Activated T-helper 2 cell treated with anti-CD3 and anti-CD28 coated beads, Interferon-gamma antibody, Interleukin-2, Interleukin-4, amounts not matched to agents 10 μg/mL and 5 μg/mL and 100 μg/mL, durations not matched to agents 14 hours and 24 hours and 36 hours (primary cell): ENCODE results near the gene CYP21A2. TPM values are rescaled to one million over a fixed set of nuclear protein-coding genes. Genes with fewer than 3 reads are reported as not detected.

ENCODE experiments used
- DNase-seq: peaks from one replicate; pipeline ENCODE4 v3.0.0; 2021; ENCODE audit warnings: low spot score
- H3K27ac Mint-ChIP-seq: one replicate; pipeline ENCODE4 v1.8.0; 2021; ENCODE audit warnings: mixed read lengths
- H3K27me3 Mint-ChIP-seq: one replicate; pipeline ENCODE4 v1.8.0; 2021; ENCODE audit warnings: low read depth, mixed read lengths
- H3K36me3 Mint-ChIP-seq: one replicate; pipeline ENCODE4 v1.8.0; 2021; ENCODE audit warnings: low read depth, mixed read lengths
- H3K4me1 Mint-ChIP-seq: one replicate; pipeline ENCODE4 v1.8.0; 2021; ENCODE audit warnings: low read depth, mixed read lengths
- H3K4me3 Mint-ChIP-seq: one replicate; pipeline ENCODE4 v1.8.0; 2021; ENCODE audit warnings: low read depth, mild to moderate bottlenecking, moderate library complexity, mixed read lengths
- H3K9me3 Mint-ChIP-seq: one replicate; pipeline ENCODE4 v1.8.0; 2021; ENCODE audit warnings: mixed read lengths
- intact Hi-C: fragments of 100-400 bp; cut with micrococcal nuclease; formaldehyde crosslinking; loops from one replicate; pipeline ENCODE4 v1.15.1; 2023
- total RNA-seq: library from RNA; stranded (reverse); gene quantifications from 2 replicates; pipeline ENCODE4 v1.2.3, GENCODE V29; 2022

Gene CYP21A2
- total RNA-seq, 1 donor from 2014 or later = 0.25 TPM

- H3K4me1 Mint-ChIP-seq = peaks cover 10% of the 10 kb centered on the region
- intact Hi-C loops = no loop called here
- no peak overlapping the region for H3K4me3 Mint-ChIP-seq
- H3K27ac Mint-ChIP-seq = no peak overlapping the region
- no peak for DNase-seq
- H3K9me3 Mint-ChIP-seq = no peaks in the 10 kb centered on the region
- H3K27me3 Mint-ChIP-seq = peaks cover 54% of the 10 kb centered on the region
- no peaks in the 10 kb centered on the region for H3K36me3 Mint-ChIP-seq
Measured at GRCh38 chr6:32083812-32084768, 45.9 kb downstream of the CYP21A2 start.

GRCh38 chr6:32084780-32085179 is 46.6 kb downstream of the CYP21A2 start:
- Mint-ChIP-seq H3K9me3 (no peaks in the 10 kb centered on the region), H3K27me3 (peaks cover 61% of the 10 kb centered on the region), H3K36me3 (no peaks in the 10 kb centered on the region), H3K27ac (no peak overlapping the region), H3K4me3 (no peak overlapping the region), H3K4me1 (peaks cover 10% of the 10 kb centered on the region)
- intact Hi-C loops = no loop called here
- no peak for DNase-seq

DNA sequence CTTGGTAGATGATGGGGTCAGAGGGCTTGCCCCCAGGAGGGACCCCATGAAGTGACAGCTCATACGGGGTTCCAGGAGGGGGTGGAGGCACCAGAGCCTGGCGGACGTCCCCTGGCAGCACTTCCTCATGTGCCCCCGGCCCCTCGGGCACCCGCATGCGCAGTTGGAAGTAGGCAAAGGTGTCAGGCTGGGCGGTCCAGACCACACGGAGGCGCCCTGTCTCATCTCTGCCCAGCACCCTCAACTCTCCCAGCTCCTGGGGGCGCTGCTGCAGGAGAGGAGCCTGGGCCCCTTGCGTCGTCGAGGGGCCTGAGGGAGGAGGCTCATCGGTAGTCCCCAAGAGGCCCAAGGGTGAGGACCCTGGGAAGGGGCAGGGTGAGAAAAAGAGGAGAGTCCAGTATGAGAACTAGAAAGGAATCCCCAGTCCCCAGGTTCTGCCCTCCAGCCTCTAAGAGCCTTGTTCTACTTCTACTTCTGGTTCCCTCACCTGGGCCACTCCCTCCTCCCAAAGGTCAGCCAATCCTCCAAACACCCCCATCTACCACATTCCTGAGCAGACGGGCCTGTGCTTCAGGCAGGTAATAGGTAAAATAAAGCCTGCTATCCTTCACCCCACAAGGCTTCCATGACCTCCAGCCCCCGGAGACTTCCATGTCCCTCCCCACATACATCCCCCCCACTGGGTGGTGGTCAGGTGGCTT is 47.7 kb downstream of the CYP21A2 start:
- Mint-ChIP-seq H3K27me3 (peaks cover 61% of the 10 kb centered on the region), H3K27ac (no peak overlapping the region), H3K4me1 (peaks cover 10% of the 10 kb centered on the region), H3K4me3 (no peak overlapping the region), H3K36me3 (no peaks in the 10 kb centered on the region), H3K9me3 (no peaks in the 10 kb centered on the region)
- no peak for DNase-seq
- intact Hi-C loops = loop anchor here (2.0 kb wide), 1 partner anchor 69 kb away; the partner anchor contains the start of gene PPT2

DNA sequence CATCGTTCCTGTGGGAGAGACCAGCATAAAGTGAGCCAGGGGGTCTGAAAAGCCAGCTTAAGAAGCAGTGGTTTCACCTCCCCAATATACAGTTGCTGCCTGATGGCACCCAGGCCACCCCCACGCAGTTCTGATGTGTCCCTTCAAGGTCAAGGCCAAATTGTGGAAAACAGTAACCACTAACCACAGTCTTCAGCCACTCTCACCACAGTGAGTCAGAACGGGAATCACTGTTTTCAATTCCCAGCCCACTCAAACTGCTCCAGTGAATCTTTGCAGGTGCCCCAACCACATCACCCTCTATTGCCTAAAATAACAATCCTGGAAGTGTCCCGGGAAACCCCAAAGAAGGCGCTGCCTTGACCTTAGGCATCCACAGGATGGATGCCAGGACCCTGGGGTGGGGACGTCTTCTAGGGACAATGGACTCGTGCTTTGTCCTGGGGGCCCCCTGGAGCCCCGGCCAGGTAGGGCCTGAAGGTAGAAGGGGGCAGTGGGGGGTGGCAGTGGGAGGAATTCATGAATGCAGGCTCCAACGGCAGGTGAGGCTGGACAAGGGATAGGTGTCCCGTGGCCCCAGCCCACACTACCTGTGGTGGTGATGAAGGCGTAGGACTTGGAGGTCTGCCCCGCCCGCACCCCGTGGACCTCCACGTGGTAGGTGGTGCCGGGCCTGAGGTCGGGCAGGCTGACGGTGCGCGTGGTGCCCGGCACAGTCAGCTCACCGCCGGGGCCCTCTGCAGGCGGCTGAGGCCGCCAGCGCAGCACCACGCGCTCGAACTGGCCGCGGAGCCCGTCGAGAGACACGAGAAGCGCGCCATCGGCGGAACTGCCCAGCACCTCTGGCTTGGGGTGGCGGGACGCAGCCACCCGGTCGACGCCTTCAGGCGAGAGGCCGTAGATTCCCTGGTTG is 48.7 kb downstream of the CYP21A2 start:
- H3K4me1 Mint-ChIP-seq = peaks cover 10% of the 10 kb centered on the region
- intact Hi-C loops = loop anchor here (2.0 kb wide), 1 partner anchor 68 kb away; the partner anchor contains the start of gene PPT2
- H3K27me3 Mint-ChIP-seq = peaks cover 62% of the 10 kb centered on the region
- H3K4me3 Mint-ChIP-seq = no peak overlapping the region
- H3K9me3 Mint-ChIP-seq = no peaks in the 10 kb centered on the region
- no peaks in the 10 kb centered on the region for H3K36me3 Mint-ChIP-seq
- no peak overlapping the region for H3K27ac Mint-ChIP-seq
- no peak for DNase-seq

GRCh38 chr6:32087574-32088486 is 49.6 kb downstream of the CYP21A2 start:
- no peak overlapping the region for H3K27ac Mint-ChIP-seq
- no peaks in the 10 kb centered on the region for H3K9me3 Mint-ChIP-seq
- peaks cover 10% of the 10 kb centered on the region for H3K4me1 Mint-ChIP-seq
- no peak overlapping the region for H3K4me3 Mint-ChIP-seq
- intact Hi-C loops = loop anchor here (2.0 kb wide), 1 partner anchor 67 kb away; the partner anchor contains the start of gene PPT2
- no peaks in the 10 kb centered on the region for H3K36me3 Mint-ChIP-seq
- DNase-seq = peak; percentile 51
- peaks cover 62% of the 10 kb centered on the region for H3K27me3 Mint-ChIP-seq

- Mint-ChIP-seq H3K4me1 (peaks cover 10% of the 10 kb centered on the region), H3K27me3 (peaks cover 60% of the 10 kb centered on the region), H3K27ac (no peak overlapping the region), H3K4me3 (no peak overlapping the region), H3K9me3 (no peaks in the 10 kb centered on the region), H3K36me3 (no peaks in the 10 kb centered on the region)
- no peak for DNase-seq
- intact Hi-C loops = no loop called here
Measured at GRCh38 chr6:32088487-32089049, 50.4 kb downstream of the CYP21A2 start.

- Mint-ChIP-seq H3K36me3 (no peaks in the 10 kb centered on the region), H3K27me3 (peaks cover 58% of the 10 kb centered on the region), H3K4me1 (peaks cover 10% of the 10 kb centered on the region), H3K27ac (no peak overlapping the region), H3K4me3 (no peak overlapping the region), H3K9me3 (no peaks in the 10 kb centered on the region)
- DNase-seq = no peak
- intact Hi-C loops = no loop called here
Measured at GRCh38 chr6:32089082-32089828, 51.0 kb downstream of the CYP21A2 start.

Other genes starting within 250 kb of the CYP21A2 start
- 166 and 176 TPM in 2 replicates for gene VARS1, start 242.7 kb upstream of the CYP21A2 start, total RNA-seq
- 130 TPM in 2 replicates for gene LSM2, start 231.4 kb upstream of the CYP21A2 start, total RNA-seq
- 2.1 and 2.4 TPM in 2 replicates for gene HSPA1L, start 223.1 kb upstream of the CYP21A2 start, total RNA-seq
- 112 and 118 TPM in 2 replicates for gene HSPA1A, start 222.9 kb upstream of the CYP21A2 start, total RNA-seq
- 116 and 120 TPM in 2 replicates for gene HSPA1B, start 210.7 kb upstream of the CYP21A2 start, total RNA-seq
- gene NEU1, start 175.6 kb upstream of the CYP21A2 start, total RNA-seq = 21.3 and 21.6 TPM in 2 replicates
- 0.18 TPM in 1 of 2 replicates, not detected in the other for gene SLC44A4, start 159.4 kb upstream of the CYP21A2 start, total RNA-seq
- gene EHMT2, start 140.7 kb upstream of the CYP21A2 start, total RNA-seq = 76.3 and 76.5 TPM in 2 replicates
- 4.8 and 4.9 TPM in 2 replicates for gene ZBTB12, start 136.3 kb upstream of the CYP21A2 start, total RNA-seq
- 1.1 and 1.4 TPM in 2 replicates for gene C2, start 110.7 kb upstream of the CYP21A2 start, total RNA-seq
- 0.16 TPM in 1 of 2 replicates, not detected in the other for gene CFB, start 92.3 kb upstream of the CYP21A2 start, total RNA-seq
- gene NELFE, start 79.4 kb upstream of the CYP21A2 start, total RNA-seq = 81.2 and 82.0 TPM in 2 replicates
- 93.7 and 99.5 TPM in 2 replicates for gene SKIC2, start 79.2 kb upstream of the CYP21A2 start, total RNA-seq
- 15.7 and 16.6 TPM in 2 replicates for gene DXO, start 66.3 kb upstream of the CYP21A2 start, total RNA-seq
- 2.6 and 3.1 TPM in 2 replicates for gene C4A, start 56.4 kb upstream of the CYP21A2 start, total RNA-seq
- 2.9 and 4.2 TPM in 2 replicates for gene C4B, start 23.6 kb upstream of the CYP21A2 start, total RNA-seq
- 4.3 and 5.0 TPM in 2 replicates for gene TNXB, start 70.9 kb downstream of the CYP21A2 start, total RNA-seq
- gene ATF6B, start 89.8 kb downstream of the CYP21A2 start, total RNA-seq = 86.9 and 91.2 TPM in 2 replicates
- gene FKBPL, start 91.9 kb downstream of the CYP21A2 start, total RNA-seq = 5.0 and 5.8 TPM in 2 replicates
- gene PRRT1, start 113.5 kb downstream of the CYP21A2 start, total RNA-seq = 0.27 TPM in 1 of 2 replicates, not detected in the other
- gene PPT2, start 115.7 kb downstream of the CYP21A2 start, total RNA-seq = 11.5 and 12.7 TPM in 2 replicates
- gene EGFL8, start 126.2 kb downstream of the CYP21A2 start, total RNA-seq = 9.5 and 11.5 TPM in 2 replicates
- 32.0 and 32.9 TPM in 2 replicates for gene AGPAT1, start 137.7 kb downstream of the CYP21A2 start, total RNA-seq
- 61.9 and 63.8 TPM in 2 replicates for gene RNF5, start 140.0 kb downstream of the CYP21A2 start, total RNA-seq
- gene AGER, start 145.8 kb downstream of the CYP21A2 start, total RNA-seq = 18.5 and 20.9 TPM in 2 replicates
- 80.8 and 85.2 TPM in 2 replicates for gene PBX2, start 151.8 kb downstream of the CYP21A2 start, total RNA-seq
- 84.2 and 90.7 TPM in 2 replicates for gene GPSM3, start 154.2 kb downstream of the CYP21A2 start, total RNA-seq
- 0.48 and 0.52 TPM in 2 replicates for gene NOTCH4, start 185.7 kb downstream of the CYP21A2 start, total RNA-seq